ENCODE measurements around the gene RFX4.

DNA sequence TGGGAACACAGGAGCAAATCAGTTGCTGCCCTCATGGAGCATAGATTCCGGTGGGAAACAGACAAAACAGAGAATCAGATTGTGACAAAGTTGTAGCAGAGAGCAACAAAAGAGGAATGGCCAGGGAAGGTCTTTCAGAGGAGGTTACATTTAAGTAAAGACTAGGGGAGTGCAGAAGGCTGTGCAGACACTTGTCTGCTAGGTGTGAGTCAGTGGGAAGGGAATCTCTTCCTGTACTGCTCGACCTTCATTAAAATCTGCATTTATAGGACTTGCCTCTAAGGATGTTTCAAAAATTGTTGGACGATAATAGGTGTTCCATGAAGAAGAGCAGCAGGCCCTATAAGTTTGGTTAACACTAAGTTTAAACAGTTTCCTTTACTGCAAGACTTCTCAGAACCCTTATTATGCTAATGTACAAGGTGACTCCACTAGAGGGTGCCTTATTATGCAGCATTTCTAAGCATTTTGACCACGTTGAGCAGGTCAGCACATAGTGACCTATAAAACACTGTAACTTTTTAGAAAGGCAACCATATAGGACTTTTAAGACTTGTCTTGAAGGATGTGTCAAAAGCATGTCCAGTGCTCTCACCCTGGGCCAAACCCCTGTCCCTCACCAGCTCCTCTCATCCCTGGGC, 99.9 kb downstream of the RFX4 start:
- TF ChIP-seq, protein P1, sequence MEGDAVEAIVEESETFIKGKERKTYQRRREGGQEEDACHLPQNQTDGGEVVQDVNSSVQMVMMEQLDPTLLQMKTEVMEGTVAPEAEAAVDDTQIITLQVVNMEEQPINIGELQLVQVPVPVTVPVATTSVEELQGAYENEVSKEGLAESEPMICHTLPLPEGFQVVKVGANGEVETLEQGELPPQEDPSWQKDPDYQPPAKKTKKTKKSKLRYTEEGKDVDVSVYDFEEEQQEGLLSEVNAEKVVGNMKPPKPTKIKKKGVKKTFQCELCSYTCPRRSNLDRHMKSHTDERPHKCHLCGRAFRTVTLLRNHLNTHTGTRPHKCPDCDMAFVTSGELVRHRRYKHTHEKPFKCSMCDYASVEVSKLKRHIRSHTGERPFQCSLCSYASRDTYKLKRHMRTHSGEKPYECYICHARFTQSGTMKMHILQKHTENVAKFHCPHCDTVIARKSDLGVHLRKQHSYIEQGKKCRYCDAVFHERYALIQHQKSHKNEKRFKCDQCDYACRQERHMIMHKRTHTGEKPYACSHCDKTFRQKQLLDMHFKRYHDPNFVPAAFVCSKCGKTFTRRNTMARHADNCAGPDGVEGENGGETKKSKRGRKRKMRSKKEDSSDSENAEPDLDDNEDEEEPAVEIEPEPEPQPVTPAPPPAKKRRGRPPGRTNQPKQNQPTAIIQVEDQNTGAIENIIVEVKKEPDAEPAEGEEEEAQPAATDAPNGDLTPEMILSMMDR (IDR thresholded peaks at IDR 0.05) = peak; percentile 22; the same call in 1 of the 2 replicates
- TF ChIP-seq, protein P2, sequence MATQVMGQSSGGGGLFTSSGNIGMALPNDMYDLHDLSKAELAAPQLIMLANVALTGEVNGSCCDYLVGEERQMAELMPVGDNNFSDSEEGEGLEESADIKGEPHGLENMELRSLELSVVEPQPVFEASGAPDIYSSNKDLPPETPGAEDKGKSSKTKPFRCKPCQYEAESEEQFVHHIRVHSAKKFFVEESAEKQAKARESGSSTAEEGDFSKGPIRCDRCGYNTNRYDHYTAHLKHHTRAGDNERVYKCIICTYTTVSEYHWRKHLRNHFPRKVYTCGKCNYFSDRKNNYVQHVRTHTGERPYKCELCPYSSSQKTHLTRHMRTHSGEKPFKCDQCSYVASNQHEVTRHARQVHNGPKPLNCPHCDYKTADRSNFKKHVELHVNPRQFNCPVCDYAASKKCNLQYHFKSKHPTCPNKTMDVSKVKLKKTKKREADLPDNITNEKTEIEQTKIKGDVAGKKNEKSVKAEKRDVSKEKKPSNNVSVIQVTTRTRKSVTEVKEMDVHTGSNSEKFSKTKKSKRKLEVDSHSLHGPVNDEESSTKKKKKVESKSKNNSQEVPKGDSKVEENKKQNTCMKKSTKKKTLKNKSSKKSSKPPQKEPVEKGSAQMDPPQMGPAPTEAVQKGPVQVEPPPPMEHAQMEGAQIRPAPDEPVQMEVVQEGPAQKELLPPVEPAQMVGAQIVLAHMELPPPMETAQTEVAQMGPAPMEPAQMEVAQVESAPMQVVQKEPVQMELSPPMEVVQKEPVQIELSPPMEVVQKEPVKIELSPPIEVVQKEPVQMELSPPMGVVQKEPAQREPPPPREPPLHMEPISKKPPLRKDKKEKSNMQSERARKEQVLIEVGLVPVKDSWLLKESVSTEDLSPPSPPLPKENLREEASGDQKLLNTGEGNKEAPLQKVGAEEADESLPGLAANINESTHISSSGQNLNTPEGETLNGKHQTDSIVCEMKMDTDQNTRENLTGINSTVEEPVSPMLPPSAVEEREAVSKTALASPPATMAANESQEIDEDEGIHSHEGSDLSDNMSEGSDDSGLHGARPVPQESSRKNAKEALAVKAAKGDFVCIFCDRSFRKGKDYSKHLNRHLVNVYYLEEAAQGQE (IDR thresholded peaks at IDR 0.05; ENCODE audit: insufficient read depth in 1 of 2, low read depth in 2 of 2, low read length in 1 of 2) = no peak
- TF ChIP-seq POLR2AphosphoS5 (IDR thresholded peaks at IDR 0.05; ENCODE audit: low read depth, low read length) (no peak), TCF7L2 (IDR thresholded peaks at IDR 0.05; ENCODE audit: low read depth, low read length) (no peak)

All from Panc1 (cell line).